Sciatic nerve (tissue), 2 donors: ENCODE measurements around the gene ZBTB32. TPM values are rescaled to one million over a fixed set of nuclear protein-coding genes. Genes with fewer than 3 reads are reported as not detected.
"Not testable (repeated sequence)": the region's sequence is repeated elsewhere in the genome, so short reads cannot be mapped to it uniquely, and the experiment has no call there.

Source experiments
- ATAC-seq: fragments of 200-7000 bp; cut with Tn5 transposase; one replicate; pipeline ENCODE4 v1.9.1; 2020; ENCODE audit warnings: mild to moderate bottlenecking, moderate library complexity
- DNase-seq: peaks from one replicate; pipeline ENCODE4 v3.0.0-alpha.2; 2020; ENCODE audit warnings: low spot score
- intact Hi-C: fragments of 100-400 bp; cut with DNase I; formaldehyde crosslinking; loops from one replicate; pipeline ENCODE4 v1.14.2; 2022
- total RNA-seq: library from RNA; stranded (reverse); fragmentation: NEBNext Ultra II Directional; extraction: Animal tissue kit (Norgen Biotek cat#: 25700); gene quantifications from one replicate; pipeline ENCODE4 v1.2.1, GENCODE V29; 2021
- donor health status: DM: no; HTN: no; CAD: no.
- donor health status: DM: no; HTN: no; CAD: no.

Gene ZBTB32
- total RNA-seq, 1 donor from 2014 or later, result 0.18 TPM

DNA sequence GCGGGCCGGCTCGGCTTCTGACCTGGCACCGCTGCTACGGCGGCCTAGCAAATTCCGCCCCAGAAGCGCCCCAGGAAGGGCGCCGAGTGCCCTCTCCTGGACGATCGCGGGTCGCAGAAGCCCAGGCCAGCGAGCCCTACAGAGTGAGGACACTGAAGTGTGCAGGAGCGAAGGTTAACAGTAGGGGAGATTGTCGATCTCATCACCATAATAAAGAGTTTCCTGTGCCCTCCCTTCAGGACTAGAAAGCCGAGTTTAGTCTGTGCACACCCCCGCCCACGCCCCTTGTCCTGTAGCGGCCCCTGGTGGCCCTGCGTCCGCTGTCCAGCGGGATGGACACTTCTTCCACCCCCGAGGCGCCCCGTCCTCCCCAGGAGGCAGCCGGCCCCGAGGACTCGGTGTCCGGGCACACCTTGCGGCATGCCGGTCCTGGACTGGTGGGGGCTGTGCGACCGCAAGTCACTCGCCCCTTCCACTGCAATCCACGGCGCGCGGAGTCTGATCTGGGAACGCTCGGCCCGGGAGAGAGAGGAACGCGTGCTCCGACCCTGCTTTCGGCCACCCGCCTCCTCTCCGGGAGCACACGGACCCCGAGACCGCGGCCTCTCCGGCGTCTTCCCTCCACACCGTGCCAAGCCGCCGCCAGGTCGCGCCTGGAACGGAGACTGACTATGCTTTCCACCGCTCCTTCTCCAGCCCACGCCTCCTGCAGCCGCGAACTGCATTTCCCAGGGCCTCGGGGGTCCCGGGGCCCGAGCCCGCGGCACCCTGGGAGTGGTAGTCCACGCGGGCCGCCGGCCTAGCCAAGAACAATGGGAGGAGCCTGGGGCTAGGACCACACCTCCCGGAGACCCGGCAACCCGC lies 12.7 kb downstream of the ZBTB32 start:
- intact Hi-C loops, result loop anchor here (5.0 to 10.0 kb wide), 2 partner anchors 170 to 572 kb away; partner anchors contain the start of genes FXYD7 and TMEM147
- peak; percentile 95 for ATAC-seq
- DNase-seq, result peak; percentile 96

DNA sequence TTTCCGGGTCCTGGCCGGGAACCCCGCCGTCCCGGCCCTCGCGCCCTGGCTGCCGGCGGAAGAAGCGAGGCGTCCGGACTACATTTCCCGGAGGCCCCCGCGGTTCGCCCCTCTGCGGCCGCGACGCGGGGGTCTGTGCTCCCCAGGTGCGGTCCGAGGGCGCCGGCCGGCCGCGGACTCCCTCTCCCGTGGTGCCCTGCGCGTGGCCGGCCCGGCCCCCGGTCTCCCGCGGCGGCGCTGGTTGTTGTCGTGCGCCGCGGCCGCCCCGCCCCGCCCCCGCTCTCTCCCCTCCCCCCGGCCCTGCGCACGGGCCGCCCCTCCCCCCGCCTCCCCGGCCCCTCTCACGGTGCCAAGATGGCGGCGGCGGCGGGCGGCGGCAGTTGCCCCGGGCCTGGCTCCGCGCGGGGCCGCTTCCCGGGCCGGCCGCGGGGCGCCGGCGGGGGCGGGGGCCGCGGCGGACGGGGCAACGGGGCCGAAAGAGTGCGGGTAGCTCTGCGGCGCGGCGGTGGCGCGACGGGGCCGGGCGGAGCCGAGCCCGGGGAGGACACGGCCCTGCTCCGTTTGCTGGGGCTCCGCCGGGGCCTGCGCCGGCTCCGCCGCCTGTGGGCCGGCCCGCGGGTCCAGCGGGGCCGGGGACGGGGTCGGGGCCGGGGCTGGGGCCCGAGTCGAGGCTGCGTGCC lies 13.4 kb downstream of the ZBTB32 start, which contains the start of gene KMT2B:
KMT2B (plus strand) TSS at position 339 of the 680 bp plus-strand sequence; CDS start at position 355, 16 bp downstream.
- DNase-seq, result no peak
- ATAC-seq, result peak; percentile 70
- intact Hi-C loops, result loop anchor here (5.0 to 10.0 kb wide), 2 partner anchors 171 to 573 kb away; partner anchors contain the start of genes FXYD7 and TMEM147

DNA sequence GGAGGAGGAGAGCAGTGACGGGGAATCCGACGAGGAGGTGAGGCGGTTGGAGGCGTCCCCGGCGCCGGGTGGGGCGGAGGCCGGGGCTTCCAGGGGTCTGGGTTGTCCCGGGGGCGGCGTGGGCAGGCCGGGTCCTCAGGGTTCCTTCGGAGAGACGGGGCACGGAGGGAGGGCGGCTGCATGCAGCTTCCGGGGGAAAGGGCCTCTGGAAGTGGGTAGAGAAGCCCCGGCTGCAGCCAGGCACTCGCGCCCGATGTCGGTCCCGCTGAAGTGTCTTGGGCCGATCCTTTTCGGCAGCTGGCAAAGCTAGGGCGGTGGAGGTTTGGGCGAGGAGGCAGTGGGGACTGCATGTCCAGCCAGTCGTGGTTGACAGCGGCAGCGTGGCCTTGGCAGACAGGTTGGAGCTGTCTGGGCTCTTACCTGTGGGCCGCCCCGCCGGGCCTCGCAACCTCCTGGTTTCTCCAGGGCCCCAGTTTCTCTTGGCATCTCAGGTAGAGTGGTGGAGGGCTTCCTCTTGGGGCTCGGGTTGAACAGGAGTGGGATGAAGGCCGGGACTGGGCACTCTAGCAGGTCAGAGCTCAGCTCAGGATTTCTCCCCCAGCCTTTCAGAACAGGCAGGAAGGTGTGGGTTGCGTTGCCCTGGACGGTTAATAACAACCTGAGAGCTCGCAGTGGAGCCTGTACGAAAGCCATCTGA lies 14.1 kb downstream of the ZBTB32 start:
- ATAC-seq, result no peak
- peak; percentile 76 for DNase-seq
- intact Hi-C loops, result loop anchor here (5.0 to 10.0 kb wide), 2 partner anchors 171 to 574 kb away; partner anchors contain the start of genes FXYD7 and TMEM147

DNA sequence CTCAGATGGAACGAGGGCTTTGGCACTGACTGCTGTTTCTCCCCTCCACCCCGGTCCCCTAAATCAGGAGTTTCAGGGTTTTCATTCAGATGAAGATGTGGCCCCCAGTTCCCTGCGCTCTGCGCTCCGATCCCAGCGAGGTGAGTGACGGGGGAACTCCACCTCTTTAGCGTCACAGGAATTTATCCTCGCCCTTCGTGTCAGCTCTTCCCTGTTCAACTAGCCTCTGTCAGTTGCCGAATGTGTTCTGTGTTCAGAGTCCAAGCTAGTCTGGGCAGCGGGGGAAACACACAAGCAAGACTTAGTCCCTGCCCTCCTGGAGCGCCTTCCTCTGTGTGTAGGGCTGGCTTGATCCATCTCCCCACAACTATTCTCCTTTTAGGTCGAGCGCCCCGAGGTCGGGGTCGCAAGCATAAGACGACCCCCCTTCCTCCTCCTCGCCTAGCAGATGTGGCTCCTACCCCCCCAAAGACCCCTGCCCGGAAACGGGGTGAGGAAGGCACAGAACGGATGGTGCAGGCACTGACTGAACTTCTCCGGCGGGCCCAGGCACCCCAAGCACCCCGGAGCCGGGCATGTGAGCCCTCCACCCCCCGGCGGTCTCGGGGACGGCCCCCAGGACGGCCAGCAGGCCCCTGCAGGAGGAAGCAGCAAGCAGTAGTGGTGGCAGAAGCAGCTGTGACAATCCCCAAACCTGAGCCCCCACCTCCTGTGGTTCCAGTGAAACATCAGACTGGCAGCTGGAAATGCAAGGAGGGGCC lies 15.2 kb downstream of the ZBTB32 start:
- ATAC-seq (no peak), DNase-seq (no peak)
- intact Hi-C loops, result loop anchor here (5.0 to 10.0 kb wide), 2 partner anchors 172 to 575 kb away; partner anchors contain the start of genes FXYD7 and TMEM147

DNA sequence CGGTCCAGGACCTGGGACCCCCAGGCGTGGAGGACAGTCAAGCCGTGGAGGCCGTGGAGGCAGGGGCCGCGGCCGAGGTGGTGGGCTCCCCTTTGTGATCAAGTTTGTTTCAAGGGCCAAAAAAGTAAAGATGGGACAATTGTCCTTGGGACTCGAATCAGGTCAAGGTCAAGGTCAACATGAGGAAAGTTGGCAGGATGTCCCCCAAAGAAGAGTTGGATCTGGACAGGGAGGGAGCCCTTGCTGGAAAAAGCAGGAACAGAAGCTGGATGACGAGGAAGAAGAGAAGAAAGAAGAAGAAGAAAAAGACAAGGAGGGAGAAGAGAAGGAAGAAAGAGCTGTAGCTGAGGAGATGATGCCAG lies 15.8 kb downstream of the ZBTB32 start:
- intact Hi-C loops, result no loop called here

DNA sequence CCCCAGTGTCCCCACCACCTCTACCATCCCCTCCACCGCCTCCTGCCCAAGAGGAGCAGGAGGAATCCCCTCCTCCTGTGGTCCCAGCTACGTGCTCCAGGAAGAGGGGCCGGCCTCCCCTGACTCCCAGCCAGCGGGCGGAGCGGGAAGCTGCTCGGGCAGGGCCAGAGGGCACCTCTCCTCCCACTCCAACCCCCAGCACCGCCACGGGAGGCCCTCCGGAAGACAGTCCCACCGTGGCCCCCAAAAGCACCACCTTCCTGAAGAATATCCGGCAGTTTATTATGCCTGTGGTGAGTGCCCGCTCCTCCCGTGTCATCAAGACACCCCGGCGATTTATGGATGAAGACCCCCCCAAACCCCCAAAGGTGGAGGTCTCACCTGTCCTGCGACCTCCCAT lies 16.3 kb downstream of the ZBTB32 start:
- ATAC-seq, result no peak
- DNase-seq, result no peak
- intact Hi-C loops, result no loop called here

More for the DNA sequence above, 15.8 kb downstream of the ZBTB32 start:
- DNase-seq, result no peak
- ATAC-seq, result no peak

DNA sequence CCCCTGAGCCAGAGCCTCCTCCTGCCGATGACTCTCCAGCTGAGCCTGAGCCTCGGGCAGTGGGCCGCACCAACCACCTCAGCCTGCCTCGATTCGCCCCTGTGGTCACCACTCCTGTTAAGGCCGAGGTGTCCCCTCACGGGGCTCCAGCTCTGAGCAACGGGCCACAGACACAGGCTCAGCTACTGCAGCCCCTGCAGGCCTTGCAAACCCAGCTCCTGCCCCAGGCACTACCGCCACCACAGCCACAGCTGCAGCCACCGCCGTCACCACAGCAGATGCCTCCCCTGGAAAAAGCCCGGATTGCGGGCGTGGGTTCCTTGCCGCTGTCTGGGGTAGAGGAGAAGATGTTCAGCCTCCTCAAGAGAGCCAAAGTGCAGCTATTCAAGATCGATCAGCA lies 17.0 kb downstream of the ZBTB32 start:
- no peak for ATAC-seq
- DNase-seq, result no peak
- intact Hi-C loops, result no loop called here

DNA sequence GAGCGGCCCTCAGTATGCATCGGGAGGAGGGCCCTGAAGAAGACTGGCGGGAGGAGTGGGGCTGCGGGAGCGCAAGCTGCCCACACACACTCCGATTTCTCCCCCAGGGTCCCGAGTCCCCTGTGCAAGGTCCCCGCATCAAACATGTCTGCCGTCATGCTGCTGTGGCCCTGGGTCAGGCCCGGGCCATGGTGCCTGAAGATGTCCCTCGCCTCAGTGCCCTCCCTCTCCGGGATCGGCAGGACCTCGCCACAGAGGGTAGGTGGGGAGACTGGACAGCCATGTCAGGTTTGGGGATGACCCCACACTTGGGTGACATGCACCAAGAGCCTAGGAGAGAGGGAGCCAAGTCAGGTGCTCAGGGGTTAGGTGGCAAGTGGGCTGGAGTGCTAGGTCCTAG lies 18.1 kb downstream of the ZBTB32 start:
- intact Hi-C loops, result no loop called here
- no peak for DNase-seq
- no peak for ATAC-seq

DNA sequence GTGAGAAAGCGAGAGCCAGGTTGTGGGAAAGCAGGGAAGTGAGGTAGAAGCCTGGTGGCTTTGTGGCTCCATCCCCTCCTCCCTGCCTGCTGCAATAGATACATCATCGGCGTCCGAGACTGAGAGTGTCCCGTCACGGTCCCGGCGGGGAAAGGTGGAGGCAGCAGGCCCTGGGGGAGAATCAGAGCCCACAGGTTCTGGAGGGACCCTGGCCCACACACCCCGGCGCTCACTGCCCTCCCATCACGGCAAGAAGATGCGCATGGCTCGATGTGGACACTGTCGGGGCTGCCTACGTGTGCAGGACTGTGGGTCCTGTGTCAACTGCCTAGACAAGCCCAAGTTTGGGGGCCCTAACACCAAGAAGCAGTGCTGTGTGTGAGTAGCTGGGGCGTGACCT lies 18.5 kb downstream of the ZBTB32 start:
- DNase-seq (no peak), ATAC-seq (no peak)
- intact Hi-C loops, result loop anchor here (1.0 kb wide), 1 partner anchor 47 kb away; no protein-coding TSS in a partner anchor

DNA sequence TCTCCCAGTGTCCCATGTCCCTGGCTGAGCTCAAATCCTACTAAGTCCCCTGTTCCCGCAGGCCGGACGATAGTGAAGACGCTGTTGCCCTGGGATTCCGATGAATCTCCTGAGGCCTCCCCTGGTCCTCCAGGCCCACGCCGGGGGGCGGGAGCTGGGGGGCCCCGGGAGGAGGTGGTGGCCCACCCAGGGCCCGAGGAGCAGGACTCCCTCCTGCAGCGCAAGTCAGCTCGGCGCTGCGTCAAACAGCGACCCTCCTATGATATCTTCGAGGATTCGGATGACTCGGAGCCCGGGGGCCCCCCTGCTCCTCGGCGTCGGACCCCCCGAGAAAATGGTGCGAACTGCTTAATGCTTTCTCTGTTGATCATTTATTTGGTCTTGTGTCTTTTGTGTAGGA lies 19.3 kb downstream of the ZBTB32 start:
- DNase-seq (no peak), ATAC-seq (no peak)
- intact Hi-C loops, result loop anchor here (1.0 kb wide), 1 partner anchor 47 kb away; no protein-coding TSS in a partner anchor

DNA sequence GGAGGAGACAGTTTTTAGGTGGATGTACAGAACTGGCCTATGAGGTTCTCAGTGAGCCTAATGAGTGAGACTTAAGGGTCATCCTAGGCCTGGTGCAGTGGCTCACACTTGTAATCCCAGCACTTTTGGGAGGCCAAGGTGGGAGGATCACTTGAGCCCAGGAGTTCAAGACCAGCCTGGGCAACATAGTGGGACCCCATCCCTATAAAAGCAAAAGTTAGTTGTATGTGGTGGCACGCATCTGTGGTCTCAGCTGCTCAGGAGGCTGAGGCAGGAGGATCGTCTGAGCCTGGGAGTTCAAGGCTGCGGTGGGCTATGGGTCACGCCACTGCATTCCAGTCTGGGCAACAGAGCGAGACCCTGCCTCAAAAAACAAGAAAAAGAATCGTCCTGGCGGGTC lies 19.8 kb downstream of the ZBTB32 start:
- intact Hi-C loops, DNase-seq, ATAC-seq: not testable (repeated sequence)

DNA sequence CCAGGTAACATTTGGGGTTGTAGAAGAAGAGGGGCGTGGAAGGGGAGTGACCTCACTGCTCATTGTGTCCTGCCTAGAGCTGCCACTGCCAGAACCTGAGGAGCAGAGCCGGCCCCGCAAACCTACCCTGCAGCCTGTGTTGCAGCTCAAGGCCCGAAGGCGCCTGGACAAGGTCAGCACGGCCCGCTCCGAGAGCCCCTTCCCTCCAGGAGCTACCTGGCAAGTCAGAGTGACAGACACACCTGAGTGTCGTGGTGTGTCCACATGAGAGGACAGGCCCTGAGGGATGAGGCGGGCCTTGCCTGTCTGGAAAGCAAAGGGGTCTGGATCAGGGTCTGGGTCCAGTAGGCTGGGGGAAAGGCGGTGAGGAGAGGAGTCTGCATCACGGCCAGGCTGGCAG lies 20.2 kb downstream of the ZBTB32 start:
- intact Hi-C loops, result no loop called here
- ATAC-seq (no peak), DNase-seq (no peak)

DNA sequence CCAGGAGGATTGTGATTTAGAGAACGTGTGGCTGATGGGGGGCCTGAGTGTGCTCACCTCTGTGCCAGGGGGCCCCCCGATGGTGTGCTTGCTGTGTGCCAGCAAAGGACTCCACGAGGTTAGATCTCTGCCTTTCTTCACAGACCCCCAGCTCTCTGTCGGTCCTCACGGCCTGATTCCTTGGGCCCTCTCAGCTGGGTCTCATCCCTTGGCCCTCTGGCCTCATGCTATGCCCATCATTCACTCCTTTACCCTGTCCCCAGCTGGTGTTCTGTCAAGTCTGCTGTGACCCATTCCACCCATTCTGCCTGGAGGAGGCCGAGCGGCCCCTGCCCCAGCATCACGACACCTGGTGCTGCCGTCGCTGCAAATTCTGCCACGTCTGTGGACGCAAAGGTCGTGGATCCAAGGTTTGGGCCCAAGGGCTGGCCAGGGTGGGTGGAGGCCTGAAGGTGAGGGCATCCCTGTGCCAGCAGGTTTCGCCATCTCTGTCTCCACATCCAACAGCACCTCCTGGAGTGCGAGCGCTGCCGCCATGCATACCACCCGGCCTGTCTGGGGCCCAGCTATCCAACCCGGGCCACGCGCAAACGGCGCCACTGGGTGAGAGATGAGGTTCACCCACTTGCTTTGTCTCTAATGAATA lies 21.0 kb downstream of the ZBTB32 start:
- ATAC-seq, result no peak
- intact Hi-C loops, result no loop called here
- DNase-seq, result no peak

DNA sequence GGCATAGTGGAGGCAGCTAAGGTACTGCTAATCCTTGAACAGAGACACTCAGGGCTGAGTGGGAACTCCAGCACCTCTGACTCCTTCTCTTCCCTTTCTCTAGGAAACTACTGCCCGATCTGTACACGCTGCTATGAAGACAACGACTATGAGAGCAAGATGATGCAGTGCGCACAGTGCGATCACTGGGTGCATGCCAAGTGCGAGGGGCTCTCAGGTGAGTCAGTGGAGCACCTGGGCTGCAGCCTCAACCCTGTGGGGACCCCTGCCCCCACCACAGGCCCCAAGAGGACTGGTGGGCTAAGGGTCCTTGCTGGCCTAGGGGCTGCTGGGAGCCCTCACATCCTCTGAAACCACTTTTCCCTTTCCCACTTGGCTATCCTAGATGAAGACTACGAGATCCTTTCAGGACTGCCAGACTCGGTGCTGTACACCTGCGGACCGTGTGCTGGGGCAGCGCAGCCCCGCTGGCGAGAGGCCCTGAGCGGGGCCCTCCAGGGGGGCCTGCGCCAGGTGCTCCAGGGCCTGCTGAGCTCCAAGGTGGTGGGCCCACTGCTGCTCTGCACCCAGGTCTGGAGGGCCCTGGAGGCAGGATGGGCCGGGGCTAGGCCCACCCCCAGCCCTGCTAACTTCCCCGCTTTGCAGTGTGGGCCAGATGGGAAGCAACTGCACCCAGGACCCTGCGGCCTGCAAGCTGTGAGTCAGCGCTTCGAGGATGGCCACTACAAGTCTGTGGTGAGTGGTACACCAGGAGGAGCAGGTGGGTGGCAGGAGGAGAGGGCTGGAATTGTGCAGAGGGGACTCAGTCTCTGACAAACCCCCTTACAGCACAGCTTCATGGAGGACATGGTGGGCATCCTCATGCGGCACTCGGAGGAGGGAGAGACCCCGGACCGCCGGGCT lies 22.9 kb downstream of the ZBTB32 start:
- intact Hi-C loops, result no loop called here
- no peak for DNase-seq
- no peak for ATAC-seq

DNA sequence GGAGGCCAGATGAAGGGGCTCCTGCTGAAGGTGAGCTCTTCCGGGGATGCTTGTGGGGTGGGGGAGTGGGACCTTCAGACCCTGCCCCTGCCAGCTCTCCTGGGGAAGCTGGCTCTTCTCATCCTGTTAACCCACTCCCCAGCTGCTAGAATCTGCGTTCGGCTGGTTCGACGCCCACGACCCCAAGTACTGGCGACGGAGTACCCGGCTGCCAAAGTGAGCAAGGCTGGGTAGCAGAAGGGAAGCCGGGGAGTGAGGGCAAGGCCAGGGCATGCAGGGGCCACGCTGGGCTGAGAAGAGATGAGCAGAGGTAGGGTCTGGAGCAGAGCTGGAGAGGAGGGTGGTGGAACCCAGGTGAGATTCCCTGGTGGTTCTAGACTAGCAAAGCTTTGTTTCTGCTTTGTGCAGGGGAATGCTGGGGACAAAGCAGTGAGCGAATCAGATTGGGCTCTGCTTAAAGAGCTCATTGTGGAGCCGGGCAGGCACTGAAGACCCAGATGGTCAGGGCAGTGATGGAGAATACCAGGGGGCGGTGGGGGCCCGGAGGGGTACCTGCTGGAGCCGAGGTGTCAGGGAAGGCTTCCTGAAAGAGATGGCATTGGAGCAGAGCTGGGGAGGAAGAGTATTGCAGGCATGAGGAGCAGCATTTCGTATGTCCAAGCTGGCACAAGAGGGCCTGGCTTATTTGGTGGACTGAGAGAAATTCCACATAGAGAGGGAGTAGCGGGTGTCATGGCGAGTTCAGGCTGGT lies 23.8 kb downstream of the ZBTB32 start:
- intact Hi-C loops, result no loop called here
- ATAC-seq (no peak), DNase-seq (no peak)

DNA sequence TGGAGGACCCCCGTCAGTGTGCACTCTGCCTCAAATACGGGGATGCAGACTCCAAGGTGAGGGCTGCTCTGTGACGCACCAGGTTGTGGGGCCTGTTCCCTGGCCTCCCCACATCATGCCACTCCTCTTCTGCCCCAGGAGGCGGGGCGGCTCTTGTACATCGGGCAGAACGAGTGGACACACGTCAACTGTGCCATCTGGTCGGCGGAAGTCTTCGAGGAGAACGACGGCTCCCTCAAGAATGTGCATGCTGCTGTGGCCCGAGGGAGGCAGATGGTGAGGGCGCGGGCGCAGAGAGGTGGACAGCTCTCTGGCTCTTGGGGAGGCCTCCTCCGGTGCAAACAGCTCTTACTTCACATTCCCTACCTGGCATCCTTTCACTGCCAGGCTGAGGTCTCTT lies 24.7 kb downstream of the ZBTB32 start:
- ATAC-seq, result no peak
- no peak for DNase-seq
- intact Hi-C loops, result no loop called here
